Astrocyte (in vitro differentiated cells and primary cell): ENCODE measurements around the gene SCGB1D1. TPM values are rescaled to one million over a fixed set of nuclear protein-coding genes. Genes with fewer than 3 reads are reported as not detected.

ENCODE experiments used
- DNase-seq: peaks from one replicate; pipeline ENCODE4 v3.0.0-alpha.2; 2010; ENCODE audit warnings: low read depth
- FAIRE-seq: peaks from 2 replicates; lab custom pipeline; 2011; peaks lifted over from hg19 to GRCh38; lab: Jason Lieb, UNC
- H2AFZ ChIP-seq: 2 replicates; pipeline ENCODE4 v1.6.0; 2012; ENCODE audit warnings: low read depth, low read length, inconsistent platforms
- H3K27ac ChIP-seq: 2 replicates; pipeline ENCODE4 v1.5.1; 2011; ENCODE audit warnings: low read depth, low read length, inconsistent platforms
- H3K27me3 ChIP-seq: 2 replicates; pipeline ENCODE4 v1.6.0; 2011; ENCODE audit warnings: low read length, inconsistent platforms; ENCODE audit not compliant: insufficient read depth
- H3K36me3 ChIP-seq: 2 replicates; pipeline ENCODE4 v1.5.1; 2011; ENCODE audit warnings: low read length, inconsistent platforms; ENCODE audit not compliant: insufficient read depth
- H3K4me1 ChIP-seq: 2 replicates; pipeline ENCODE4 v1.5.1; 2011; ENCODE audit warnings: low read length, inconsistent platforms; ENCODE audit not compliant: insufficient read depth
- H3K4me2 ChIP-seq: 2 replicates; pipeline ENCODE4 v1.6.0; 2012; ENCODE audit warnings: low read length, inconsistent platforms
- H3K4me3 ChIP-seq: 2 replicates; pipeline ENCODE4 v1.5.1; 2011; ENCODE audit warnings: low read depth, mild to moderate bottlenecking, low read length, inconsistent platforms; ENCODE audit not compliant: insufficient read depth
- H3K79me2 ChIP-seq: 2 replicates; pipeline ENCODE4 v1.6.0; 2012; ENCODE audit warnings: mild to moderate bottlenecking, low read length, inconsistent platforms; ENCODE audit not compliant: insufficient read depth
- H3K9ac ChIP-seq: 2 replicates; pipeline ENCODE4 v1.6.0; 2012; ENCODE audit warnings: mild to moderate bottlenecking, low read length, inconsistent platforms
- H3K9me3 ChIP-seq: 2 replicates; pipeline ENCODE4 v1.5.1; 2012; ENCODE audit warnings: low read depth, mild to moderate bottlenecking, low read length, inconsistent platforms; ENCODE audit not compliant: insufficient read depth
- H4K20me1 ChIP-seq: 2 replicates; pipeline ENCODE4 v1.6.0; 2012; ENCODE audit warnings: low read length, inconsistent platforms; ENCODE audit not compliant: insufficient read depth
- H3K27ac Mint-ChIP-seq: one replicate; pipeline ENCODE4 v1.8.0; 2021; ENCODE audit warnings: mild to moderate bottlenecking, mixed read lengths; ENCODE audit not compliant: unreplicated experiment
- H3K27me3 Mint-ChIP-seq: one replicate; pipeline ENCODE4 v1.8.0; 2021; ENCODE audit warnings: low read depth, mixed read lengths; ENCODE audit not compliant: unreplicated experiment
- H3K36me3 Mint-ChIP-seq: one replicate; pipeline ENCODE4 v1.8.0; 2021; ENCODE audit warnings: low read depth, mixed read lengths; ENCODE audit not compliant: unreplicated experiment
- H3K4me1 Mint-ChIP-seq: one replicate; pipeline ENCODE4 v1.8.0; 2021; ENCODE audit warnings: low read depth, mixed read lengths; ENCODE audit not compliant: unreplicated experiment
- H3K4me3 Mint-ChIP-seq: one replicate; pipeline ENCODE4 v1.8.0; 2021; ENCODE audit warnings: mild to moderate bottlenecking, moderate library complexity, mixed read lengths; ENCODE audit not compliant: unreplicated experiment
- H3K9me3 Mint-ChIP-seq: one replicate; pipeline ENCODE4 v1.8.0; 2021; ENCODE audit warnings: mild to moderate bottlenecking, mixed read lengths; ENCODE audit not compliant: unreplicated experiment
- EZH2 ChIP-seq: IDR thresholded peaks from 2 replicates; pipeline ENCODE4 v1.6.1; 2012; ENCODE audit warnings: mild to moderate bottlenecking, low read length, inconsistent platforms; ENCODE audit not compliant: insufficient read depth
- total RNA-seq: library from RNA; stranded (reverse); gene quantifications from 2 replicates; pipeline ENCODE4 v1.2.1, GENCODE V29; 2021
- TF ChIP-seq, protein P1 (sequence below): IDR thresholded peaks from 2 replicates; pipeline ENCODE4 v1.5.1; 2011; ENCODE audit warnings: low read depth, mild to moderate bottlenecking, inconsistent platforms, low read length, moderate library complexity; ENCODE audit not compliant: insufficient read depth

SCGB1D1 gene
- total RNA-seq, 1 donor from 2014 or later = not detected

- FAIRE-seq (no peak), DNase-seq (no peak)
- Histone ChIP-seq H2AFZ (no peak within 1 kb of the TSS), H3K36me3 (no peaks in the 10 kb centered on the region), H3K4me2 (no peak within 1 kb of the TSS), H3K9ac (no peak within 1 kb of the TSS), H3K4me3 (no peak within 1 kb of the TSS), H3K4me1 (no peaks in the 10 kb centered on the region), H3K9me3 (no peaks in the 10 kb centered on the region), H4K20me1 (no peaks in the 10 kb centered on the region), H3K79me2 (no peaks in the 10 kb centered on the region), H3K27me3 (peaks cover 3% of the 10 kb centered on the region), H3K27ac (no peak within 1 kb of the TSS)
- Mint-ChIP-seq H3K36me3 (no peaks in the 10 kb centered on the region), H3K4me1 (no peaks in the 10 kb centered on the region), H3K9me3 (peaks cover 8% of the 10 kb centered on the region), H3K27me3 (peaks cover 36% of the 10 kb centered on the region), H3K4me3 (no peak within 1 kb of the TSS), H3K27ac (no peak within 1 kb of the TSS)
- TF ChIP-seq, protein P1, sequence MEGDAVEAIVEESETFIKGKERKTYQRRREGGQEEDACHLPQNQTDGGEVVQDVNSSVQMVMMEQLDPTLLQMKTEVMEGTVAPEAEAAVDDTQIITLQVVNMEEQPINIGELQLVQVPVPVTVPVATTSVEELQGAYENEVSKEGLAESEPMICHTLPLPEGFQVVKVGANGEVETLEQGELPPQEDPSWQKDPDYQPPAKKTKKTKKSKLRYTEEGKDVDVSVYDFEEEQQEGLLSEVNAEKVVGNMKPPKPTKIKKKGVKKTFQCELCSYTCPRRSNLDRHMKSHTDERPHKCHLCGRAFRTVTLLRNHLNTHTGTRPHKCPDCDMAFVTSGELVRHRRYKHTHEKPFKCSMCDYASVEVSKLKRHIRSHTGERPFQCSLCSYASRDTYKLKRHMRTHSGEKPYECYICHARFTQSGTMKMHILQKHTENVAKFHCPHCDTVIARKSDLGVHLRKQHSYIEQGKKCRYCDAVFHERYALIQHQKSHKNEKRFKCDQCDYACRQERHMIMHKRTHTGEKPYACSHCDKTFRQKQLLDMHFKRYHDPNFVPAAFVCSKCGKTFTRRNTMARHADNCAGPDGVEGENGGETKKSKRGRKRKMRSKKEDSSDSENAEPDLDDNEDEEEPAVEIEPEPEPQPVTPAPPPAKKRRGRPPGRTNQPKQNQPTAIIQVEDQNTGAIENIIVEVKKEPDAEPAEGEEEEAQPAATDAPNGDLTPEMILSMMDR = no peak
- TF ChIP-seq EZH2 = no peak
Measured at GRCh38 chr11:62242021-62242420, 52.0 kb downstream of the SCGB1D1 start, which contains the start of gene SCGB1D2. TSS of gene SCGB1D2 (plus strand) at chr11:62242239. CDS start at chr11:62242308, 69 bp downstream.

Other genes starting within 250 kb of the SCGB1D1 start
- 0.60 and 0.66 TPM in 2 replicates for gene BEST1, start 239.9 kb upstream of the SCGB1D1 start, total RNA-seq
- 2,052 and 2,092 TPM in 2 replicates for gene FTH1, start 222.6 kb upstream of the SCGB1D1 start, total RNA-seq
- 13.3 and 17.7 TPM in 2 replicates for gene INCENP, start 66.2 kb upstream of the SCGB1D1 start, total RNA-seq
- not detected in 2 replicates for gene SCGB2A1, start 18.5 kb downstream of the SCGB1D1 start, total RNA-seq
- gene SCGB1D2, start 52.0 kb downstream of the SCGB1D1 start, total RNA-seq = not detected in 2 replicates
- gene SCGB2A2, start 79.9 kb downstream of the SCGB1D1 start, total RNA-seq = not detected in 2 replicates
- gene SCGB1D4, start 108.9 kb downstream of the SCGB1D1 start, total RNA-seq = not detected in 2 replicates
- 2.4 and 3.2 TPM in 2 replicates for gene ASRGL1, start 147.2 kb downstream of the SCGB1D1 start, total RNA-seq
- not detected in 2 replicates for gene SCGB1A1, start 228.8 kb downstream of the SCGB1D1 start, total RNA-seq